GM18526 (cell line): Measurements from ENCODE around the gene MAPKBP1.

ENCODE experiments used
- POLR2A ChIP-seq: IDR thresholded peaks from 3 replicates; pipeline ENCODE4 v1.6.1; 2011; ENCODE audit not compliant: insufficient read length; ENCODE audit errors: extremely low read depth

The MAPKBP1 gene

GRCh38 chr15:41827880-41828806, 53.9 kb downstream of the MAPKBP1 start, which contains the start of gene JMJD7:
Gene JMJD7, plus strand, starts transcription at chr15:41828092. Its CDS starts 33 bp downstream, at chr15:41828125.
- peak; percentile 68 for TF ChIP-seq POLR2A

- no peak for TF ChIP-seq POLR2A
Measured at GRCh38 chr15:41828807-41829141, 54.5 kb downstream of the MAPKBP1 start.

- TF ChIP-seq POLR2A = no peak
Measured at GRCh38 chr15:41829959-41830646, 55.8 kb downstream of the MAPKBP1 start.

GRCh38 chr15:41832208-41832607, 57.9 kb downstream of the MAPKBP1 start:
- no peak for TF ChIP-seq POLR2A

GRCh38 chr15:41832875-41833274, 58.6 kb downstream of the MAPKBP1 start:
- no peak for TF ChIP-seq POLR2A

GRCh38 chr15:41834096-41834495, 59.8 kb downstream of the MAPKBP1 start:
- no peak for TF ChIP-seq POLR2A

GRCh38 chr15:41836073-41836472, 61.8 kb downstream of the MAPKBP1 start:
- no peak for TF ChIP-seq POLR2A

- no peak for TF ChIP-seq POLR2A
Measured at GRCh38 chr15:41836713-41837454, 62.6 kb downstream of the MAPKBP1 start.

- no peak for TF ChIP-seq POLR2A
Measured at GRCh38 chr15:41838400-41838897, 64.2 kb downstream of the MAPKBP1 start, which contains the start of gene PLA2G4B. Gene PLA2G4B, plus strand, starts transcription at chr15:41838847. Its CDS starts 67 bp downstream, at chr15:41838914.

GRCh38 chr15:41839781-41840491, 65.7 kb downstream of the MAPKBP1 start:
- TF ChIP-seq POLR2A = no peak

GRCh38 chr15:41840673-41841072, 66.4 kb downstream of the MAPKBP1 start:
- TF ChIP-seq POLR2A = no peak

- TF ChIP-seq POLR2A = no peak
Measured at GRCh38 chr15:41841131-41841530, 66.8 kb downstream of the MAPKBP1 start.

- no peak for TF ChIP-seq POLR2A
Measured at GRCh38 chr15:41842229-41842628, 67.9 kb downstream of the MAPKBP1 start.

GRCh38 chr15:41843571-41843970, 69.3 kb downstream of the MAPKBP1 start:
- TF ChIP-seq POLR2A = no peak

- TF ChIP-seq POLR2A = no peak
Measured at GRCh38 chr15:41844814-41845213, 70.5 kb downstream of the MAPKBP1 start.

GRCh38 chr15:41847206-41847605, 72.9 kb downstream of the MAPKBP1 start:
- no peak for TF ChIP-seq POLR2A
